GM12875 (cell line): Measurements from ENCODE around the gene CDYL2.

ENCODE experiments used
- H3K4me3 ChIP-seq: one replicate; pipeline ENCODE4 v1.5.1; 2011; ENCODE audit warnings: low read depth, low read length, control low read depth
- TF ChIP-seq, protein P1 (sequence below): IDR thresholded peaks from 2 replicates; pipeline ENCODE4 v1.5.1; 2011; ENCODE audit warnings: low read depth, mild to moderate bottlenecking, control low read depth, inconsistent platforms, low read length, moderate library complexity, borderline replicate concordance; ENCODE audit not compliant: insufficient read depth

Gene CDYL2

DNA sequence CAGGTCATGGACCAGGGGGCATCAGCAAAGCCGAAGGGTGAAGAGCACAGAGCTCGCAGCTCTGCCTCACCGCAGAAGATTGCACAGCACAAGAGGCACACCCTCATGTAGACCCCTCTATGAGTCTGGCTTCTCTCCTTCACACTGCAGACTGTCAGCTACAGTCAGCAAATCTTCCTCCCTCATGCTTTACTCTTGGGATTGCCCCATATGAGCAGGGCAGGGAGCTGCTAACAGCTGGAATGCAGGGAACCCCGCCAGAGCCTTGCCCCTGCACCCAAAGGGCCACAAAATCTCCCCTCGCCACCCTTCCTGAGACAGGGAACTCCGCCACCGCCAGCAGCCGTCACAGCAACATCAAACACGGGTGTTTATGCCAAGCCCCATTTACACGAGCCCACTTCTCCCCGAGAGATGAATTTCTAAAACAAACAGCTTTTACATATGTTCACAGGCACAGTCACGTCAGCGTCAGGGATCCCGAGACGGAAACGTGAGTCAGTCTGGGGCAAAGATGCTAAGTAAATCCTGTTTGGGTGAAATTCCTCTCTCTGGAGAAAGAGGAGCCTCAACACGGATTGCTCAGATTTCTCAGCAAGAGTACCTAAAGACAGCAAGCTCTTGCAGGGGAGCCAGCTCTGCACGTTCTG lies 121.9 kb downstream of the CDYL2 start:
- TF ChIP-seq, protein P1, sequence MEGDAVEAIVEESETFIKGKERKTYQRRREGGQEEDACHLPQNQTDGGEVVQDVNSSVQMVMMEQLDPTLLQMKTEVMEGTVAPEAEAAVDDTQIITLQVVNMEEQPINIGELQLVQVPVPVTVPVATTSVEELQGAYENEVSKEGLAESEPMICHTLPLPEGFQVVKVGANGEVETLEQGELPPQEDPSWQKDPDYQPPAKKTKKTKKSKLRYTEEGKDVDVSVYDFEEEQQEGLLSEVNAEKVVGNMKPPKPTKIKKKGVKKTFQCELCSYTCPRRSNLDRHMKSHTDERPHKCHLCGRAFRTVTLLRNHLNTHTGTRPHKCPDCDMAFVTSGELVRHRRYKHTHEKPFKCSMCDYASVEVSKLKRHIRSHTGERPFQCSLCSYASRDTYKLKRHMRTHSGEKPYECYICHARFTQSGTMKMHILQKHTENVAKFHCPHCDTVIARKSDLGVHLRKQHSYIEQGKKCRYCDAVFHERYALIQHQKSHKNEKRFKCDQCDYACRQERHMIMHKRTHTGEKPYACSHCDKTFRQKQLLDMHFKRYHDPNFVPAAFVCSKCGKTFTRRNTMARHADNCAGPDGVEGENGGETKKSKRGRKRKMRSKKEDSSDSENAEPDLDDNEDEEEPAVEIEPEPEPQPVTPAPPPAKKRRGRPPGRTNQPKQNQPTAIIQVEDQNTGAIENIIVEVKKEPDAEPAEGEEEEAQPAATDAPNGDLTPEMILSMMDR = no peak
- H3K4me3 ChIP-seq = no peak overlapping the region

DNA sequence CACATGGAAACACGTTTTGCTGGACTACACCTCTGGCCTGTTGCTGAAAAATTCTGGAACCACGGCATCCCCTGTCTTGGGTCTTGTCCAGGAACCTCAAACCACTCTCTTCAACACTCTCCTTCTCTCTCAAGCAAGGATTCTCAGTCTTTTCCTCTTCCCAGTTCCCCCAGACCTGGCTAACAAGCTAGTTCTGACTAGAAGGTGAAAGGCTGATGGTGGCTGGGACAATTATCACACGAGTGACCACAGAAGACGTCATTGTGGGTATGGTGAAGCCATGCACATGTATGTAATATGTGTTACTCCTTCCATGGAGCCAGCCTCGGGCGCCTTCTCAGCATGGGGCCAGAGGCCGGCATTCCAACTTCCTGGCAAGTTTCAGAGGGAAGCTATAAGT lies 123.0 kb downstream of the CDYL2 start:
- TF ChIP-seq, protein P1 = no peak

DNA sequence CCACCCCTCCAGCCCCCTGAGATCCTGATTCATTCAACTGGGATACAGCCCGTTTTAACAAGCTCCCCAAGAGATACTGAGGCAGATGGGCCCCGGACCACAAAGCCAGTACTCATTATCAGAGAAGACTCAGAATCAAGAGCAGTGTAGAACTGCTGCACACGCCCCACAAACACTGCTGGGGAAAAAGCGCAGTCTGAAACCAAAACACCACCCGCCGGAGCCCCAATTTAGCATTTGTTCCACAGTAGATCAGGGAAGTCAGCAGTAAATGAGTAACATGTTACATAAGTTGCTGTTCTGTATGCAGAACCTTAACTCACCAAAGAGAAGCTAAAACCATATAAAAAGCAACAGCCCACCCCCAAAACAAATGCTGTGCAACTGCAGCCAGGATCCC lies 123.6 kb downstream of the CDYL2 start:
- no peak overlapping the region for H3K4me3 ChIP-seq
- TF ChIP-seq, protein P1 = no peak

More for the DNA sequence above, 123.0 kb downstream of the CDYL2 start:
- no peak overlapping the region for H3K4me3 ChIP-seq

DNA sequence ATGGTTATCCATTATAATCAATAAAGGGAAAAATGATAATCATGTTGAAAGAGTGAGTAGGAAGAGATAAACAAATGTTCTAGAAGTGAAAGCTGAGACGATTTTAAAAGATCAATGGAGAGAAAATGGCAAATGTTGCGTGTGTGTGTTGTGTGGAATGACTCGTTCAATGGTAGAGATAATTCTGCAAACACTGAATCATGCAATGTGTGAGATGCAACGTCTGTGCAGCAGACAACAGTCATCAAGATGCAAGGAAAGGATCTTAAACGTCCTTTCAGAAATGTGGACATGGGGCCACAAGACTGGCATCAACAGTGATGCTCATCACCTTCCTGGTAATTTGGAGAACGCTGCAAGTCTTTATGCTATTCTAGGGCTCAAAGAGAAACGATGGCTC lies 124.4 kb downstream of the CDYL2 start:
- TF ChIP-seq, protein P1 = no peak
- H3K4me3 ChIP-seq = no peak overlapping the region

DNA sequence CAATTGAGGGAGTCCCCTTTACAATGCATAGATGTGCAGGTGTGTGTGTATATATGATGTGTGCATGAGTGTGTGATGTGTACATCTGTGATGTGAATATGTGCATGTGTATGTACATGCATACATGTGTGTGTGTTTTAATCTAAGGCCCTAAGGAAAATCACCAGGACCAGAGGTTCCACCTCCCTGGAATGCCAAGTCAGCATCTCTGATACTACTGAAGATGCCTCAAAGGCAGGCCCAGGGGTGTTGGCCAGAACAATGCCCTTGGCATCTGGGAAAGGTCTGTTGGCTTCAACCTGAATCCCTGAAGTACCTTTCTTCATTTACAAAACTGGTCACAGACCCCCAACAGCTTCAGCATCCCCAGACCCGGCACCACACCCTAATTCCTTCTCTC lies 129.5 kb downstream of the CDYL2 start:
- TF ChIP-seq, protein P1 = no peak
- no peak overlapping the region for H3K4me3 ChIP-seq

DNA sequence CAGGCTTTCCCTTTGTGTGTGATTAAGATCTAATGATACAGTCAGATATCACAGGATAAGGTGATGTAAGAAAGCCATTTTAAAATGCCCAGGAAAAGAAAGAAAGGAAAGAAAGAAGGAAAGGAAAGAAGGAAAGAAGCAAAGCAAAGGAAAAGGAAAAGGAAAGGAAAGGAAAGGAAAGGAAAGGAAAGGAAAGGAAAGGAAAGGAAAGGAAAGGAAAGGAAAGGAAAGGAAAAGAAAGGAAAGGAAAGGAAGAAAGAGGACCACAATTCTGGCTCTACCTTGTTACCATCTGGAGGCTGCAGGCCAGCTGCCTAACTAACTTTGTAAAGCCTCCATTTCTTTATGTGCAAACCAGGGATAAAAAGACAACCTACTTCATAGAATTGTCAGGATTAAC lies 132.0 kb downstream of the CDYL2 start:
- TF ChIP-seq, protein P1 = no peak
- H3K4me3 ChIP-seq = no peak overlapping the region

DNA sequence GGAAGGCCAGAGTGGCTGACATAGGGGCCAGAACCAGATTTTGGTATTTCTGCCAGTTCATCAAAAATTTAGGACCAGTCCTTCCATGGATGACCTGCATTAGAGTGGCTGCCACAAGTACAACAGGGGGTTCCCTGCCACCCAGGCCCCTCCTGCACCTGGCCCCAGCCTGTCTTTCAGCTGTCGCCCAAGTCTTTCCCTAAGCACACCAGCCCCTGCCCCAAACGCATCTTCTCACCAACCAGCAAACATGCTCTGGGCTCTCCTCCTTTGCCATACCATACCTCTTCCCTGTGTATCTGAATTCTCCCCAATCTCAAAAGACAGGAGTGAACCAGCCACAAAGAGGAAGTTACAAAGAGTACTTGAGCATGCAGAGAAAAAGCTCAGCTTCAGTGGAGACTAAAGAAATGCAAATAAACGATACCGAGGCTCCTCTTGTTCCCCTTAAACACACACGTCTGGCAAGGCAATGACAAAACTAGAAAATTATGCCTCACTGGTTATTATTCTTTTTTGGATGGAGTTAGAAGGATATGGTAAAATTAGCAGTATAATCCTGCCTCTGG lies 133.0 kb downstream of the CDYL2 start:
- no peak overlapping the region for H3K4me3 ChIP-seq
- TF ChIP-seq, protein P1 = no peak
